ENCODE data around the gene WSCD1.

GRCh38 chr17:6067060-6067459 is 3.1 kb upstream of the WSCD1 start:
- TF ChIP-seq EZH2 (IDR thresholded peaks at IDR 0.05; ENCODE audit: borderline replicate concordance, low read depth, low read length, severe bottlenecking) (no peak), POLR2AphosphoS5 (IDR thresholded peaks at IDR 0.05; ENCODE audit: insufficient read depth, low read depth, low read length) (no peak), POLR2A (IDR thresholded peaks at IDR 0.05; ENCODE audit: low read depth, low read length) (no peak), CTCF (IDR thresholded peaks at IDR 0.05; ENCODE audit: extremely low read depth in 1 of 2, insufficient read depth in 1 of 2, low read depth in 1 of 2, low read length in 2 of 2) (no peak), GATA2 (IDR thresholded peaks at IDR 0.05; ENCODE audit: insufficient read depth, insufficient read length, low read depth, low read length) (no peak)

Measured in endothelial cell of umbilical vein (primary cell).